ENCODE measurements around the gene BLM. TPM values are rescaled to one million over a fixed set of nuclear protein-coding genes. Genes with fewer than 3 reads are reported as not detected.

The BLM gene
- total and polyA plus RNA-seq, 2 experiments from 2014 or later = 1.9 to 4.8 TPM

DNA sequence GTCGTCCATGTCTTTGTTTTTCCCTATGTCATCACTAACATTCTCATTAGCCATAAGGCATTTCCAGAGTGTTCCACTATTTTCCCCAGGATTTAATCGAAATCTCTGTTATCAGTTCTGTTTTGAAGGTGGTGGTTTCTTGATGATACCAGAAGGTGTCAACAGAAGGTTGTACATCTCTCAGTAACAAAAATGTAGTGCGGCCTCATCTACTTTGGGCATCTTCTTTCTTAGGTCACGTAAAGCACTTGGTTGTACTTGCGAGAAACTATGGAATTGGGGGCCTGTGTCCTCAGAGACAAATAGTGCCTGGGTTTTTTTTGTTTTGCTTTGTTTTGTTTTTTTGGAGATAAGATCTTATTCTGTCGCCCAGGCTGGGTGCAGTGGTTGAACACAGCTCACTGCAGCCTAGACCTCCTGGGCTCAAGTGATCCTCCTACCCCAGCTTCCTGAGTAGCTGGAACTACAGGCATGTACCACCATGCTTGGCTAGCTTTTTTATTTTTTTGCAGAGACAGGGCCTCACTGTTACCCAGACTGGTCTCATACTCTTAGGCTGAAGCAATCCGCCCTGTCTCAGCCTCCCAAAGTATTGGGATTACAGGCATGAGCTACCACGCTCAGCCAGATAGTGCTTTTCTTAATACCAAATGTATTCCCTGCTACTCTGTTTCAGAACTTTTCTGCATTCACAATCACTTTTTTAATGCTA, 90.1 kb downstream of the BLM start:
- no peaks in the 10 kb centered on the region for H3K36me3 ChIP-seq (ENCODE audit: low read depth)

DNA sequence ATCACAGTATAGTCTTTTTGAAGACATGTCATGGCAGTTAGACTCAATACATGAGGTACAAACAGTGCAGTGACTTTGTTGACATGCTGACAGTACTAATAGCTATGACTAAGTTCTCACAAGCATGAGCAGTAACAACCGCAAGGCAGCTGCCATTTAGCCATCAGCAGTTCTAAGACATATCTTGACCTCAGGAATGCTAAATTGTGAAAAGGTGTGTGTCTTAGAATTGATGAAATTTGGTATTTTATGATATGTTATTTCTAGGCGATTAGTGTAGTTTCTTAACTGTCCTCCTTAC, 90.6 kb downstream of the BLM start:
- Histone ChIP-seq H3K4me3 (no peak overlapping the region), H3K36me3 (ENCODE audit: low read depth) (no peaks in the 10 kb centered on the region), H2AFZ (no peak overlapping the region), H3K9me3 (ENCODE audit: low read depth) (no peaks in the 10 kb centered on the region), H3F3A (ENCODE audit: insufficient read depth) (no peaks in the 10 kb centered on the region), H4K20me1 (ENCODE audit: insufficient read depth) (no peaks in the 10 kb centered on the region), H3K4me1 (ENCODE audit: insufficient read depth) (no peaks in the 10 kb centered on the region), H3K4me2 (ENCODE audit: unreplicated experiment) (no peak overlapping the region), H3K27ac (no peak overlapping the region), H3K27me3 (replicated peaks; ENCODE audit: insufficient read depth) (no peaks in the 10 kb centered on the region), H3K79me2 (ENCODE audit: insufficient read depth) (no peaks in the 10 kb centered on the region), H3K9ac (no peak overlapping the region), H3K9me2 (ENCODE audit: insufficient read depth) (no peaks in the 10 kb centered on the region)
- DNase-seq = no peak
- in situ Hi-C loops (cut with MboI) = no loop called here
- no peak for TF ChIP-seq EZH2 (IDR thresholded peaks at IDR 0.05; ENCODE audit: insufficient read depth, poor library complexity, severe bottlenecking)
- TF ChIP-seq EZH2phosphoT487 (IDR thresholded peaks at IDR 0.05; ENCODE audit: insufficient read depth, low read depth) = no peak
- WGBS, 2 experiments (ENCODE audit: low coverage in 1 of 2, low lambda C conversion rate in 2 of 2, missing lambda C conversion rate in 2 of 2) = 91 to 99% methylated on average over 2 of the region's 2 CpGs

More for the DNA sequence above, 90.1 kb downstream of the BLM start:
- Histone ChIP-seq H3K4me3 (no peak overlapping the region), H3K27me3 (replicated peaks; ENCODE audit: insufficient read depth) (no peaks in the 10 kb centered on the region), H4K20me1 (ENCODE audit: insufficient read depth) (no peaks in the 10 kb centered on the region), H3K9me3 (ENCODE audit: low read depth) (no peaks in the 10 kb centered on the region), H2AFZ (no peak overlapping the region), H3F3A (ENCODE audit: insufficient read depth) (no peaks in the 10 kb centered on the region), H3K4me1 (ENCODE audit: insufficient read depth) (no peaks in the 10 kb centered on the region), H3K79me2 (ENCODE audit: insufficient read depth) (no peaks in the 10 kb centered on the region), H3K9me2 (ENCODE audit: insufficient read depth) (no peaks in the 10 kb centered on the region), H3K27ac (no peak overlapping the region), H3K4me2 (ENCODE audit: unreplicated experiment) (no peak overlapping the region), H3K9ac (no peak overlapping the region)
- 88 to 91% methylated on average over 8 of the region's 8 CpGs for WGBS, 2 experiments (ENCODE audit: low coverage in 1 of 2, low lambda C conversion rate in 2 of 2, missing lambda C conversion rate in 2 of 2)
- peak; percentile 34 for DNase-seq
- in situ Hi-C loops (cut with MboI) = no loop called here
- TF ChIP-seq EZH2phosphoT487 (IDR thresholded peaks at IDR 0.05; ENCODE audit: insufficient read depth, low read depth) = no peak
- TF ChIP-seq EZH2 (IDR thresholded peaks at IDR 0.05; ENCODE audit: insufficient read depth, poor library complexity, severe bottlenecking) = no peak

DNA sequence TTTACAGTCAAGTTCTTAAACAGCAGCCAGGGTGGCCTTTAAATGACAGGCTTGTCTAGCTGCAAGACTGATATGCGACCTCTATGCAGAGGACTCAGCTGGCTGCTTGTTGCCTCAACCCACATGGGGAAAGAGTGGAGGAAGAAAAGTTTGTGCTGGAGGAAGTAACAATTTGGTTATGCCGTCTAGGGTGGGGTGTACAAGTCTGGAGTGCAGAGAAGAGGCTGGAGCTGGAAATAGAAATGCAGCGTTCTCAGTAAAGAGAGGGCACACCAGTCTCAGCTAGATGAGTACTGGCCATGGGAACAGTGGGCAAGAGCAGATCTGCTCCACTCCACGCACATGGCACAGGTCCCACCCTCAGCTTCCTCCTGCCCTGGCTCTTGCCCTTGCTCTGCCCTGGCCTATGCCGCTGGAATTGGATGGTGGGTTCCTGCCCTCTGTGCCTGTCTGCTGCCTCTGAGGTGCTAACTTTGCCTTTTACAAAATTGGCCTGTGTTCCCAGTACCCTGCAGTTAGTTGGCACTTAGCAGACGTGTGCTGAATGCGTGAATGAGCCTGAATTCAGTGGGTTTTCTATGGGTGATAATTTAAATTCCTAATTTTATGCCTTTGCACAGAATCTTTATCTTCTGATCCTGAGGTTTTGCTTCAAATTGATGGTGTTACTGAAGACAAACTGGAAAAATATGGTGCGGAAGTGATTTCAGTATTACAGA, 91.5 kb downstream of the BLM start:
- Histone ChIP-seq H3K36me3 (ENCODE audit: low read depth) (no peaks in the 10 kb centered on the region), H3K27me3 (replicated peaks; ENCODE audit: insufficient read depth) (no peaks in the 10 kb centered on the region), H3K9me2 (ENCODE audit: insufficient read depth) (no peaks in the 10 kb centered on the region), H3F3A (ENCODE audit: insufficient read depth) (no peaks in the 10 kb centered on the region), H3K9ac (no peak overlapping the region), H3K4me3 (no peak overlapping the region), H3K27ac (no peak overlapping the region), H4K20me1 (ENCODE audit: insufficient read depth) (no peaks in the 10 kb centered on the region), H3K4me2 (ENCODE audit: unreplicated experiment) (no peak overlapping the region), H3K9me3 (ENCODE audit: low read depth) (no peaks in the 10 kb centered on the region), H3K79me2 (ENCODE audit: insufficient read depth) (no peaks in the 10 kb centered on the region), H2AFZ (no peak overlapping the region), H3K4me1 (ENCODE audit: insufficient read depth) (no peaks in the 10 kb centered on the region)
- no peak for DNase-seq
- in situ Hi-C loops (cut with MboI) = no loop called here
- WGBS, 2 experiments (ENCODE audit: low coverage in 1 of 2, low lambda C conversion rate in 2 of 2, missing lambda C conversion rate in 2 of 2) = 84 to 85% methylated on average over 8 of the region's 8 CpGs
- no peak for TF ChIP-seq EZH2 (IDR thresholded peaks at IDR 0.05; ENCODE audit: insufficient read depth, poor library complexity, severe bottlenecking)
- TF ChIP-seq EZH2phosphoT487 (IDR thresholded peaks at IDR 0.05; ENCODE audit: insufficient read depth, low read depth) = no peak

DNA sequence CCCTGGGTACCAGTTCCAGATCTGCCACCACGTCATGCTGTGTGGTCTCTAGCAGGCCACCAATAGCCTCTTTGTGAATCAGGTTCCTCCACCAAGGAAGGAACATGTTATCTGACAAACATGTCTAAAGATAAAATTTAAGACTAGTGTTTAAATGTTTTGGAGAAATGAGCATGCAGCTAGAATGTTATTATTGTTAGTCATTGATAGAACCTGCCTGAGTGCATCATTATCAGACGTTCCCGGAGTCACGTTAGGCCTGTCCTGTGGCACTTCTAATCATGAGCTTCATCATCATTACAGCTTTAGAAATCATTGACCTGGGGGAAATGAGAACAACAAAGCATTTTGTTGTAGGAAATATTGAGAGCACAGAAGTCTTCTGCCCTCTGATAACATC, 92.4 kb downstream of the BLM start:
- no peak for DNase-seq

More for the DNA sequence above, 92.4 kb downstream of the BLM start:
- no peak overlapping the region for H3K4me2 ChIP-seq (ENCODE audit: unreplicated experiment)
- H3K27ac ChIP-seq = no peak overlapping the region
- H3K4me1 ChIP-seq (ENCODE audit: insufficient read depth) = no peaks in the 10 kb centered on the region
- no peaks in the 10 kb centered on the region for H3K79me2 ChIP-seq (ENCODE audit: insufficient read depth)
- H3K4me3 ChIP-seq = no peak overlapping the region
- in situ Hi-C loops (cut with MboI) = no loop called here
- TF ChIP-seq EZH2phosphoT487 (IDR thresholded peaks at IDR 0.05; ENCODE audit: insufficient read depth, low read depth) (no peak), EZH2 (IDR thresholded peaks at IDR 0.05; ENCODE audit: insufficient read depth, poor library complexity, severe bottlenecking) (no peak)
- H4K20me1 ChIP-seq (ENCODE audit: insufficient read depth) = no peaks in the 10 kb centered on the region
- H3K9ac ChIP-seq = no peak overlapping the region
- H3K9me3 ChIP-seq (ENCODE audit: low read depth) = no peaks in the 10 kb centered on the region
- 93 to 96% methylated on average over 4 of the region's 4 CpGs for WGBS, 2 experiments (ENCODE audit: low coverage in 1 of 2, low lambda C conversion rate in 2 of 2, missing lambda C conversion rate in 2 of 2)
- H3F3A ChIP-seq (ENCODE audit: insufficient read depth) = no peaks in the 10 kb centered on the region
- no peak overlapping the region for H2AFZ ChIP-seq
- H3K9me2 ChIP-seq (ENCODE audit: insufficient read depth) = no peaks in the 10 kb centered on the region
- no peaks in the 10 kb centered on the region for H3K27me3 ChIP-seq (replicated peaks; ENCODE audit: insufficient read depth)
- no peaks in the 10 kb centered on the region for H3K36me3 ChIP-seq (ENCODE audit: low read depth)

All from GM23248 (cell line).